Measurements from ENCODE around the gene PPT1.

PPT1 gene

DNA sequence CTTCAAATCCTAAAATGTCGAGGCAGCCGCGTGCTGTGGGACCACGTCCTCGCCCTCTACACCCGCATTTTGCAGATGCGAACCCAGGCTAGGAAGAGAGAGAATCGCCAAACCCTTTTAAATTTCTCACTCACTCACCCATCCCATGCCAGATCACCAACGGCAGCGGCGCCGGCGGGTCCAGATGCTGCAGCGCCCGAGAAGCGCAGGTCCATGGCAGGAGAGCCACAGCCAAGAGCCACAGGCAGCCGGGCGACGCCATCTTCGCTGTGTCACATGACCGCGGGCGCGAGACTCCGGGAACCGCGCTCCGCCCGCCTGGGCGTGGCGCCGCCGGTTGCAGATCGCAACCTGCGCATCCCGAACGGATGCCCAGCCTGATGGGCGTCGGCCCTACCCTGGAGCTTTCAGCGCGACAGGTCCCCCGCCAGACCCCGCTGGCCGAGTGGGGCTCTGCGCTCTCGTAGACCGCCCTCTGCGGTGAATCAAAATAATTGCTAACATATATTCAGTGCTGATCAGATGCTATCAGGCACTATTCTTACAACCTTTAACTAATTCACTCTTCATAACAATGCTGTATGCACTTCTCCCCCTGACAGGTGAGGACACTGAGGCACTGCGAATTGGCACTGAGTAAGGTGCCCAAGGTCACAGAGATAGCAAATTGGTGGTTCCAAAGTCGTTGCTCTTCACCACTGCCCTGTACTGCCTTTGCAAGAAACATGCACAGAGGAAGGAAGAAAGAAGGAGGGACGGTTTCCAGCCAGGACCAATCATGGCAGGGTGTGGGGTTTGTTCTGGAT lies at the start of gene PPT1:
TSS of gene PPT1 (minus strand) at position 276 of the 806 bp plus-strand sequence. CDS start at position 262, 14 bp downstream.
- Mint-ChIP-seq H3K27me3 (peaks cover 7% of the 10 kb centered on the region), H3K9me3 (peaks cover 3% of the 10 kb centered on the region), H3K4me1 (ENCODE audit: low read depth) (peaks cover 35% of the 10 kb centered on the region), H3K27ac (peak within 1 kb of the TSS; percentile 93), H3K4me3 (peak within 1 kb of the TSS; percentile 95), H3K36me3 (ENCODE audit: low read depth) (peaks cover 33% of the 10 kb centered on the region)
- intact Hi-C loops (cut with micrococcal nuclease), result loop anchor here (10.0 kb wide), 1 partner anchor 68 kb away; the partner anchor contains the start of gene RLF

- H3K9me3 Mint-ChIP-seq, result no peaks in the 10 kb centered on the region
- no peak overlapping the region for H3K4me3 Mint-ChIP-seq
- no peaks in the 10 kb centered on the region for H3K36me3 Mint-ChIP-seq (ENCODE audit: low read depth)
- intact Hi-C loops (cut with micrococcal nuclease), result loop anchor here (5.0 kb wide), 2 partner anchors 193 to 263 kb away; no protein-coding TSS in a partner anchor
- H3K27me3 Mint-ChIP-seq, result peaks cover 15% of the 10 kb centered on the region
- H3K27ac Mint-ChIP-seq, result no peak overlapping the region
- peaks cover 25% of the 10 kb centered on the region for H3K4me1 Mint-ChIP-seq (ENCODE audit: low read depth)
These were observed 47.0 kb upstream of the PPT1 start for GRCh38 chr1:40143891-40144575.

DNA sequence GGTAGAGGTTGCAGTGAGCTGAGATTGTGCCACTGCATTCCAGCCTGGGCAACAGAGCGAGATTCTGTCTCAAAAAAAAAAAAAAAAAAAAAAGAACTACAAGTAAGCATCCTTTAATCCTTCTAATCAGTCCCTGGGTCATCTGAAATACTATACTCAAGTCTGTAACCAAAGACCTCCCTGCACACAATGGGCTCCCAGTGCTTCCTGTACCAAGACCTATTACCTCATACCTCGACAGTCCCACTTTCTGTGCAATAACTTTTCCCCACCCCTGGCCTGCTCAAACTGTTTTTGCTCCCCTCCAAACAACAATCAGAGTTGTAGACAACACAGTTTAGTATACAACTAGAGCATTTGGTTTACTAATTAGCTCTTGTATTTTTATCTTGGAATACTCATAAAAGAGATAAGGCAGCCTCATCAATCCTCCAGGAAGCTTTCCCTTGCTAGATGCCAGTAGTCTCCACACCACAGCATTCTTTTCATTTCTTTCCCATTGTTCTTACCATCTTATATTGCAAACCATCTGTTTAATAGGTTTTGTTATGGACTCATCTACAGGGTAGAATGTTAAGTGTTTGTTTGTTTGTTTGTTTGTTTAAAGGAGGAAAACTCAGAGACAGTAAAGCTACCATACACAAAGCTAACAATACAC lies 45.0 kb upstream of the PPT1 start:
- intact Hi-C loops (cut with micrococcal nuclease), result loop anchor here (5.0 kb wide), 2 partner anchors 195 to 265 kb away; no protein-coding TSS in a partner anchor
- H3K4me1 Mint-ChIP-seq (ENCODE audit: low read depth), result peaks cover 27% of the 10 kb centered on the region
- H3K27me3 Mint-ChIP-seq, result peaks cover 13% of the 10 kb centered on the region
- H3K36me3 Mint-ChIP-seq (ENCODE audit: low read depth), result no peaks in the 10 kb centered on the region
- H3K4me3 Mint-ChIP-seq, result no peak overlapping the region
- H3K27ac Mint-ChIP-seq, result no peak overlapping the region
- no peaks in the 10 kb centered on the region for H3K9me3 Mint-ChIP-seq

GRCh38 chr1:40140211-40140973 lies 43.3 kb upstream of the PPT1 start:
- no peak overlapping the region for H3K4me3 Mint-ChIP-seq
- no peaks in the 10 kb centered on the region for H3K36me3 Mint-ChIP-seq (ENCODE audit: low read depth)
- peak overlapping the region; percentile 74 for H3K27ac Mint-ChIP-seq
- peaks cover 27% of the 10 kb centered on the region for H3K4me1 Mint-ChIP-seq (ENCODE audit: low read depth)
- H3K9me3 Mint-ChIP-seq, result no peaks in the 10 kb centered on the region
- H3K27me3 Mint-ChIP-seq, result peaks cover 8% of the 10 kb centered on the region
- intact Hi-C loops (cut with micrococcal nuclease), result loop anchor here (5.0 kb wide), 2 partner anchors 197 to 267 kb away; no protein-coding TSS in a partner anchor

GRCh38 chr1:40133839-40134238 lies 36.8 kb upstream of the PPT1 start:
- peaks cover 7% of the 10 kb centered on the region for H3K27me3 Mint-ChIP-seq
- H3K4me3 Mint-ChIP-seq, result no peak overlapping the region
- peaks cover under 1% of the 10 kb centered on the region for H3K4me1 Mint-ChIP-seq (ENCODE audit: low read depth)
- no peaks in the 10 kb centered on the region for H3K36me3 Mint-ChIP-seq (ENCODE audit: low read depth)
- H3K9me3 Mint-ChIP-seq, result no peaks in the 10 kb centered on the region
- intact Hi-C loops (cut with micrococcal nuclease), result no loop called here
- H3K27ac Mint-ChIP-seq, result no peak overlapping the region

- Mint-ChIP-seq H3K36me3 (ENCODE audit: low read depth) (no peaks in the 10 kb centered on the region), H3K4me1 (ENCODE audit: low read depth) (no peaks in the 10 kb centered on the region)
- intact Hi-C loops (cut with micrococcal nuclease), result no loop called here
These were observed 36.2 kb upstream of the PPT1 start for GRCh38 chr1:40133312-40133665.

DNA sequence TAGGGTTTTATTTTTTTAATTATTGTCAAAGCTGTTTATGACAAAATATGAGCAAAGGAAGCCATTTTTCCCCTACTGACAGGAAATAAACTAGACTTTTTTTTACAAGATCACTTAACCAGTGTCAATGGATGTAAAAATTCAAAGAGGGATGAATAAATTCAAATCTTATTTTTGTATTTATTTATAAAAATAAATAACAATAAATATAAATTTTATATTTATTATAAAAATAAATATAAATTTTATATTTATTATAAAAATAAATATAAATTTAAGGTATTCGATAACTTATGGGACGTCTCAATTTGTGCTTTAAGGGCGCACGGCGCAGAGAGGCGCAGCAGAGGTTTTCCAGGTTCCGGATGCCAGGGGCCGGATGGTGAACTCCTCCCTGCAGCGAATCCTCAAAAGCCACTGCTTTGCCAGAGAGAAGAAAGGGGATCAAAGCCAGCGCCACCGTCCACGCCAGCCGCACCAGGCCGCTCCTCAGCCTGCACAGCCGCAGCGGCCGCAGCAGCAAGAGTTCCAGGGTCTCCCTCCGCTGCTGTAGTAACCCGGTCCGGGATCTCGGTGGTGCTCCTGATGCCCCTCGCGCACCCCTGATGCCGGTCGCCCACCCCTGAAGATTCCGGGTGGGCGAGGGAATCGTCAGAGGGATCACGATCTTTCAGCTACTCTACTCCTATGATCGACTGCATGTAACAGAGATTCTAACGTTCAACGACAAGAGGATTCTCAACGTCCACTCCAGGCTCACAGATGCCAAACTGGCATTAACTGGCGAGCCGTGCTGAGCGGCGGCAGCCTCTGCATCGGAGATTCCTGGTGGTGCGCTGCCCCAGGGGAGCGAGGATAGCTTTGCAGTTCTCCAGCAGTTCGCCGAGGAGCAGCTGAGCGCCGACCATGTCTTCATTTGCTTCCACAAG lies 35.6 kb upstream of the PPT1 start:
- intact Hi-C loops (cut with micrococcal nuclease), result no loop called here
- H3K4me3 Mint-ChIP-seq, result no peak overlapping the region
- no peak overlapping the region for H3K27ac Mint-ChIP-seq
- no peaks in the 10 kb centered on the region for H3K4me1 Mint-ChIP-seq (ENCODE audit: low read depth)
- no peaks in the 10 kb centered on the region for H3K9me3 Mint-ChIP-seq
- peaks cover 7% of the 10 kb centered on the region for H3K27me3 Mint-ChIP-seq
- H3K36me3 Mint-ChIP-seq (ENCODE audit: low read depth), result no peaks in the 10 kb centered on the region

More at GRCh38 chr1:40133312-40133665, 36.2 kb upstream of the PPT1 start:
- no peak overlapping the region for H3K27ac Mint-ChIP-seq
- H3K9me3 Mint-ChIP-seq, result no peaks in the 10 kb centered on the region
- H3K27me3 Mint-ChIP-seq, result peaks cover 7% of the 10 kb centered on the region
- H3K4me3 Mint-ChIP-seq, result no peak overlapping the region

DNA sequence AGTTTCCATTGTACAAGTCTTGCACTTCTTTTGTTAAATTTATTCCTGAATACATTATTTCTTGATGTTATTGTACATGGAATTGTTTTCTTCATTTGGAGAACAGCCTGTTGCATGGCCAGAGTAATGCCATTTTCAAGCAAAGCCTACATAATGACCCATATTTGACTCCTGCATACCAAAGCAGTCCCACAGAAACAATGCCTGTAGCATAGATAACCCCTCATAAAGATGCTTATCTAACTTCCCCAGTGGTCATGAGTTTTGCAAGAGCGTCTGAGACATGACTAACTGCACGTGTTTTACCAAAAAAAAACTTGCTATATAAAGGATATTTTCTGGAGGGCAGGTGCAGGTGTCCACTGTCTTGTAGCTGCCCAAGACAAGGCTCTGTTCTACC lies 33.8 kb upstream of the PPT1 start:
- intact Hi-C loops (cut with micrococcal nuclease), result no loop called here
- no peak overlapping the region for H3K4me3 Mint-ChIP-seq
- no peaks in the 10 kb centered on the region for H3K36me3 Mint-ChIP-seq (ENCODE audit: low read depth)
- no peaks in the 10 kb centered on the region for H3K4me1 Mint-ChIP-seq (ENCODE audit: low read depth)
- no peak overlapping the region for H3K27ac Mint-ChIP-seq
- peaks cover 7% of the 10 kb centered on the region for H3K27me3 Mint-ChIP-seq
- H3K9me3 Mint-ChIP-seq, result no peaks in the 10 kb centered on the region

GRCh38 chr1:40122855-40123254 lies 25.8 kb upstream of the PPT1 start:
- Mint-ChIP-seq H3K9me3 (no peaks in the 10 kb centered on the region), H3K36me3 (ENCODE audit: low read depth) (no peaks in the 10 kb centered on the region), H3K4me3 (no peak overlapping the region), H3K27me3 (no peaks in the 10 kb centered on the region), H3K4me1 (ENCODE audit: low read depth) (no peaks in the 10 kb centered on the region), H3K27ac (no peak overlapping the region)
- intact Hi-C loops (cut with micrococcal nuclease), result no loop called here

- Mint-ChIP-seq H3K27me3 (peaks cover 9% of the 10 kb centered on the region), H3K36me3 (ENCODE audit: low read depth) (no peaks in the 10 kb centered on the region), H3K4me3 (no peak overlapping the region), H3K9me3 (no peaks in the 10 kb centered on the region), H3K4me1 (ENCODE audit: low read depth) (no peaks in the 10 kb centered on the region), H3K27ac (no peak overlapping the region)
- intact Hi-C loops (cut with micrococcal nuclease), result no loop called here
These were observed 23.1 kb upstream of the PPT1 start for GRCh38 chr1:40120128-40120527.

DNA sequence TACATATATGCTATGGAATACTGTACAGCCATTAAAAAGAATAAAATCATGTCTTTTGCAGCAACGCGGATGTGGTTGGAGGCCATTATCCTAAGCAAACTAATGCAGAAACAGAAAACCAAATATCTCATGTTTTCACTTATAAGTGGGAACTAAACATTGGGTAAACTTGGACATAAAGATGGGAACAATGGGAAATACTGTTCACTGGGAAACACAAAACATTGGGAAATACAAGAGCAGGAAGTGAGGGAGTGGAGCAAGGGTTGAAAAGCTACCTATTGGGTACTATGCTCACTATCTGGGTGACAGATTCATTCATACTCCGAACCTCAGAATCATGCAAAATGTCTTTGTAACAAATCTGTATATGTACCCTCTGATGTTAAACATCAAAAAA lies 17.3 kb upstream of the PPT1 start:
- H3K27me3 Mint-ChIP-seq, result peaks cover 13% of the 10 kb centered on the region
- intact Hi-C loops (cut with micrococcal nuclease), result no loop called here
- no peak overlapping the region for H3K4me3 Mint-ChIP-seq
- H3K27ac Mint-ChIP-seq, result no peak overlapping the region
- peaks cover 25% of the 10 kb centered on the region for H3K9me3 Mint-ChIP-seq
- no peaks in the 10 kb centered on the region for H3K4me1 Mint-ChIP-seq (ENCODE audit: low read depth)
- no peaks in the 10 kb centered on the region for H3K36me3 Mint-ChIP-seq (ENCODE audit: low read depth)

GRCh38 chr1:40110389-40110788 lies 13.3 kb upstream of the PPT1 start:
- Mint-ChIP-seq H3K4me3 (no peak overlapping the region), H3K4me1 (ENCODE audit: low read depth) (no peaks in the 10 kb centered on the region), H3K27me3 (peaks cover 4% of the 10 kb centered on the region)

More at GRCh38 chr1:40110389-40110788, 13.3 kb upstream of the PPT1 start:
- Mint-ChIP-seq H3K27ac (no peak overlapping the region), H3K36me3 (ENCODE audit: low read depth) (no peaks in the 10 kb centered on the region), H3K9me3 (peaks cover 34% of the 10 kb centered on the region)
- intact Hi-C loops (cut with micrococcal nuclease), result no loop called here
